ENCODE results near the gene KCNH1.

Gene KCNH1

DNA sequence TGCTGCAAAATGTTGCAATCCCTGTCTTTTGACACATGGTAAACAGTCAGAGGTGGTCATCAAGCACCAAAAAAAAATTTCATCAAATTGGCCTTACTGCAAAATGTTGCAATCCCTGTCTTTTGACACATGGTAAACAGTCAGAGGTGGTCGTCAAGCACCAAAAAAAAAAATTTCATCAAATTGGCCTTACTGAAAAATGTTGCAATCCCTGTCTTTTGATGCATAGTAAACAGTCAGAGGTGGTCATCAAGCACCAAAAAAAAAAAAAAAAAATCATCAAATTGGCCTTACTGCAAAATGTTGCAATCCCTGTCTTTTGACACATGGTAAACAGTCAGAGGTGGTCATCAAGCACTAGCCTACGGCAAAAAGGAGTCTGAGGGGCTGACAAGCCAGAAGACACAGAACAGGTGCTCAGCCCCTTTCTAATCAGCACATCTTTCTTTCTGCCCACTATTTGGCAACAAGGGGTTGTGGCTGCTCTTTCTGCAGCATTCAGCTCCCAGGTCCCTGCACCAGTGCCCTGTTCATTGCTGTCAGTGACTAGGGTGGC is 223.8 kb downstream of the KCNH1 start:
- Histone ChIP-seq H2BK120ac (ENCODE audit: low read depth, low read length) (no peak overlapping the region), H4K91ac (ENCODE audit: low read depth, low read length, poor library complexity) (no peak overlapping the region), H3K4me2 (ENCODE audit: insufficient read depth, low read length, poor library complexity, severe bottlenecking) (no peak overlapping the region), H4K8ac (ENCODE audit: low read depth, low read length) (no peak overlapping the region), H3K18ac (ENCODE audit: low read length) (no peak overlapping the region), H3K23ac (ENCODE audit: low read depth, low read length, poor library complexity) (no peak overlapping the region), H3K9ac (ENCODE audit: low read depth, low read length, poor library complexity) (no peak overlapping the region), H2BK15ac (ENCODE audit: low read length) (no peak overlapping the region), H3K79me1 (ENCODE audit: low read depth, low read length) (no peaks in the 10 kb centered on the region), H2AFZ (ENCODE audit: low read length) (no peak overlapping the region), H2BK12ac (ENCODE audit: low read length) (no peak overlapping the region), H3K4me3 (ENCODE audit: low read length in 2 of 2) (no peak overlapping the region), H3K27ac (replicated peaks; ENCODE audit: low read length) (no peak overlapping the region), H3K14ac (ENCODE audit: low read length) (no peak overlapping the region), H3K4me1 (ENCODE audit: control insufficient read depth in 2 of 2, insufficient read depth in 1 of 2, low read depth in 1 of 2, low read length in 2 of 2) (peaks cover 0 to 3% of the 10 kb centered on the region in 2 donors), H3K4ac (ENCODE audit: low read length) (no peak overlapping the region), H2AK5ac (ENCODE audit: low read depth, low read length) (no peak overlapping the region), H3K36me3 (replicated peaks in 1 of 2; ENCODE audit: control insufficient read depth in 2 of 2, insufficient read depth in 2 of 2, low read length in 2 of 2) (no peaks in the 10 kb centered on the region), H3K9me3 (replicated peaks in 1 of 2; ENCODE audit: control insufficient read depth in 2 of 2, insufficient read depth in 1 of 2, low read depth in 1 of 2, low read length in 2 of 2) (no peaks in the 10 kb centered on the region), H3K27me3 (ENCODE audit: control insufficient read depth in 3 of 3, insufficient read depth in 3 of 3, low read depth in 1 of 3, low read length in 3 of 3) (no peaks in the 10 kb centered on the region), H2BK5ac (ENCODE audit: low read length) (no peak overlapping the region)
- no peak for DNase-seq (ENCODE audit: low spot score)
- WGBS, 2 donors (ENCODE audit: extremely low coverage in 2 of 2, insufficient read length in 2 of 2, insufficient replicate concordance in 1 of 2): no CpG with 5 or more reads among the region's 2 CpGs

GRCh38 chr1:210908791-210909190 is 225.2 kb downstream of the KCNH1 start:
- H3K18ac ChIP-seq (ENCODE audit: low read length): no peak overlapping the region
- H3K4ac ChIP-seq (ENCODE audit: low read length): no peak overlapping the region
- no peak overlapping the region for H3K27ac ChIP-seq (replicated peaks; ENCODE audit: low read length)

DNA sequence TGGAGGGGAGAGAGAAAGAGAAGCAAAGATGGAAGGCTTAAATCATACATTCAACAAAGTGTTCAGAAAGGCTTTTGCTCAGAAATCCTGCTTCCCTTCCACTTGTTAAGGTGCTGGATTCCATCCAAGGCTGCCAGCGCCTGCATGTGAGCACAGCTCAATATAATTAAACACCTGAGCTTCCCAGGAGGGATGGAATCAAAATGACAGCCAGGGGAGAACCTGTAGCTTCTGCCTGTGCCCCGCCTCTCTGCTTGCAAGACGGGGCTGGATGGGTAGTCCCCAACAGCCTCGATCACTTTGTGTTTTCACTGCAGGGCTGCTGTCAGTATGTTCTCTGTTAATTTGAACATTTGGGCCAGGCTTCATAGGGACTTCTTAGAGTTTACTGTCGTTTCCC is 225.7 kb downstream of the KCNH1 start:
- Histone ChIP-seq H2BK12ac (ENCODE audit: low read length) (no peak overlapping the region), H3K79me1 (ENCODE audit: low read depth, low read length) (no peaks in the 10 kb centered on the region), H3K27me3 (ENCODE audit: control insufficient read depth in 3 of 3, insufficient read depth in 3 of 3, low read depth in 1 of 3, low read length in 3 of 3) (no peaks in the 10 kb centered on the region), H2BK120ac (ENCODE audit: low read depth, low read length) (no peak overlapping the region), H3K14ac (ENCODE audit: low read length) (no peak overlapping the region), H3K4me2 (ENCODE audit: insufficient read depth, low read length, poor library complexity, severe bottlenecking) (no peak overlapping the region), H3K4me3 (ENCODE audit: low read length in 2 of 2) (no peak overlapping the region), H3K9me3 (replicated peaks in 1 of 2; ENCODE audit: control insufficient read depth in 2 of 2, insufficient read depth in 1 of 2, low read depth in 1 of 2, low read length in 2 of 2) (no peaks in the 10 kb centered on the region), H2AFZ (ENCODE audit: low read length) (no peak overlapping the region), H2BK15ac (ENCODE audit: low read length) (no peak overlapping the region), H3K27ac (replicated peaks; ENCODE audit: low read length) (no peak overlapping the region), H3K23ac (ENCODE audit: low read depth, low read length, poor library complexity) (no peak overlapping the region), H2BK5ac (ENCODE audit: low read length) (no peak overlapping the region), H3K9ac (ENCODE audit: low read depth, low read length, poor library complexity) (no peak overlapping the region), H3K4ac (ENCODE audit: low read length) (no peak overlapping the region), H2AK5ac (ENCODE audit: low read depth, low read length) (no peak overlapping the region), H4K8ac (ENCODE audit: low read depth, low read length) (no peak overlapping the region), H3K4me1 (ENCODE audit: control insufficient read depth in 2 of 2, insufficient read depth in 1 of 2, low read depth in 1 of 2, low read length in 2 of 2) (peaks cover 0 to 3% of the 10 kb centered on the region in 2 donors), H3K18ac (ENCODE audit: low read length) (no peak overlapping the region), H4K91ac (ENCODE audit: low read depth, low read length, poor library complexity) (no peak overlapping the region), H3K36me3 (replicated peaks in 1 of 2; ENCODE audit: control insufficient read depth in 2 of 2, insufficient read depth in 2 of 2, low read length in 2 of 2) (no peaks in the 10 kb centered on the region)
- WGBS, 2 donors (ENCODE audit: extremely low coverage in 2 of 2, insufficient read length in 2 of 2, insufficient replicate concordance in 1 of 2): no CpG with 5 or more reads among the region's 5 CpGs
- DNase-seq (ENCODE audit: low spot score): no peak

More at GRCh38 chr1:210908791-210909190, 225.2 kb downstream of the KCNH1 start:
- Histone ChIP-seq H2BK120ac (ENCODE audit: low read depth, low read length) (no peak overlapping the region), H3K14ac (ENCODE audit: low read length) (no peak overlapping the region), H3K4me3 (ENCODE audit: low read length in 2 of 2) (no peak overlapping the region), H3K23ac (ENCODE audit: low read depth, low read length, poor library complexity) (no peak overlapping the region), H3K79me1 (ENCODE audit: low read depth, low read length) (no peaks in the 10 kb centered on the region), H2BK5ac (ENCODE audit: low read length) (no peak overlapping the region), H2AK5ac (ENCODE audit: low read depth, low read length) (no peak overlapping the region), H2BK15ac (ENCODE audit: low read length) (no peak overlapping the region), H2BK12ac (ENCODE audit: low read length) (no peak overlapping the region), H3K27me3 (ENCODE audit: control insufficient read depth in 3 of 3, insufficient read depth in 3 of 3, low read depth in 1 of 3, low read length in 3 of 3) (no peaks in the 10 kb centered on the region), H3K9ac (ENCODE audit: low read depth, low read length, poor library complexity) (no peak overlapping the region), H3K9me3 (replicated peaks in 1 of 2; ENCODE audit: control insufficient read depth in 2 of 2, insufficient read depth in 1 of 2, low read depth in 1 of 2, low read length in 2 of 2) (no peaks in the 10 kb centered on the region), H4K91ac (ENCODE audit: low read depth, low read length, poor library complexity) (no peak overlapping the region), H3K36me3 (replicated peaks in 1 of 2; ENCODE audit: control insufficient read depth in 2 of 2, insufficient read depth in 2 of 2, low read length in 2 of 2) (no peaks in the 10 kb centered on the region), H3K4me2 (ENCODE audit: insufficient read depth, low read length, poor library complexity, severe bottlenecking) (no peak overlapping the region), H3K4me1 (ENCODE audit: control insufficient read depth in 2 of 2, insufficient read depth in 1 of 2, low read depth in 1 of 2, low read length in 2 of 2) (peaks cover 0 to 3% of the 10 kb centered on the region in 2 donors), H2AFZ (ENCODE audit: low read length) (no peak overlapping the region), H4K8ac (ENCODE audit: low read depth, low read length) (no peak overlapping the region)
- DNase-seq (ENCODE audit: low spot score): no peak
- no CpG with 5 or more reads among the region's 3 CpGs for WGBS, 2 donors (ENCODE audit: extremely low coverage in 2 of 2, insufficient read length in 2 of 2, insufficient replicate concordance in 1 of 2)

DNA sequence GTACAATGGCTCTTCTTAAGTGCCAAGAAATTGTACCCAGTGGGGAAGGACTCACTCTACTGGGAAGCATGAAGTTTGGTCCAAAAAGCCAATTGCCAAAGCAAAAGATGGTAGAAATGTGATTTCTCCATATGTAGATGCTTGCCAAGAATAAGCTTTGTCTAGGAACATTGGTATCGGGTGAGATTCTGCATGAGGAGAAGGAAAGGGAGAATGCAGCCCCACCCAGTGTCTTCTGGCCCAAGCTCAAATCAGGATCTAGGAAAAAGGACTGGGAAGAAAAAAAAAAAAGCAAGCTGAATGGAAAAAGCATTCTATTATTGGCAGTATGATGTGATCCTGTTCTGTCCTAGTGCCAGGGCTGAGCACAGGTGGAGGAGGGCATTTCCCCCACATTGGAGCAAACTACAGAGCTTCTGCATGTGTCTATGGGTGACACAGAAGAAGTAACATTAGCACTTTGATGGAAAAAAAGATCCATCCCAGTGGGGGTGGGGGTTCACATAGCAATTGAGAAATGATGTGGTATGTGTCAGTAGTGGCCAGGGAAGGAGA is 226.6 kb downstream of the KCNH1 start:
- no CpG with 5 or more reads among the region's 1 CpG for WGBS, 2 donors (ENCODE audit: extremely low coverage in 2 of 2, insufficient read length in 2 of 2, insufficient replicate concordance in 1 of 2)
- H2BK5ac ChIP-seq (ENCODE audit: low read length): no peak overlapping the region
- H3K18ac ChIP-seq (ENCODE audit: low read length): no peak overlapping the region
- no peaks in the 10 kb centered on the region for H3K36me3 ChIP-seq (replicated peaks in 1 of 2; ENCODE audit: control insufficient read depth in 2 of 2, insufficient read depth in 2 of 2, low read length in 2 of 2)
- H3K27ac ChIP-seq (replicated peaks; ENCODE audit: low read length): no peak overlapping the region
- H3K23ac ChIP-seq (ENCODE audit: low read depth, low read length, poor library complexity): no peak overlapping the region
- H3K4ac ChIP-seq (ENCODE audit: low read length): no peak overlapping the region
- no peak overlapping the region for H3K4me2 ChIP-seq (ENCODE audit: insufficient read depth, low read length, poor library complexity, severe bottlenecking)
- no peaks in the 10 kb centered on the region for H3K27me3 ChIP-seq (ENCODE audit: control insufficient read depth in 3 of 3, insufficient read depth in 3 of 3, low read depth in 1 of 3, low read length in 3 of 3)
- H3K79me1 ChIP-seq (ENCODE audit: low read depth, low read length): no peaks in the 10 kb centered on the region
- no peak overlapping the region for H4K8ac ChIP-seq (ENCODE audit: low read depth, low read length)
- H2AK5ac ChIP-seq (ENCODE audit: low read depth, low read length): no peak overlapping the region
- no peak overlapping the region for H2BK12ac ChIP-seq (ENCODE audit: low read length)
- no peak overlapping the region for H3K14ac ChIP-seq (ENCODE audit: low read length)
- no peak overlapping the region for H3K9ac ChIP-seq (ENCODE audit: low read depth, low read length, poor library complexity)
- H3K9me3 ChIP-seq (replicated peaks in 1 of 2; ENCODE audit: control insufficient read depth in 2 of 2, insufficient read depth in 1 of 2, low read depth in 1 of 2, low read length in 2 of 2): no peaks in the 10 kb centered on the region
- peaks cover 0 to 3% of the 10 kb centered on the region in 2 donors for H3K4me1 ChIP-seq (ENCODE audit: control insufficient read depth in 2 of 2, insufficient read depth in 1 of 2, low read depth in 1 of 2, low read length in 2 of 2)
- H4K91ac ChIP-seq (ENCODE audit: low read depth, low read length, poor library complexity): no peak overlapping the region
- no peak overlapping the region for H2BK120ac ChIP-seq (ENCODE audit: low read depth, low read length)
- H2AFZ ChIP-seq (ENCODE audit: low read length): no peak overlapping the region
- H2BK15ac ChIP-seq (ENCODE audit: low read length): no peak overlapping the region
- H3K4me3 ChIP-seq (ENCODE audit: low read length in 2 of 2): no peak overlapping the region
- no peak for DNase-seq (ENCODE audit: low spot score)

Data from neuronal stem cell (in vitro differentiated cells).